Umbilical cord (tissue), 2 donors: ENCODE results near the gene AGTRAP. TPM values are rescaled to one million over a fixed set of nuclear protein-coding genes. Genes with fewer than 3 reads are reported as not detected.
A peak's percentile ranks its signal among the peaks of the same experiment; 100 is the strongest.

Source experiments
- DNase-seq: peaks from one replicate; pipeline ENCODE4 v3.0.0-alpha.2; 2015; ENCODE audit warnings: low spot score
- total RNA-seq: library from RNA; depleted of rRNA; stranded (reverse); fragments of >200 nt; gene quantifications from one replicate; pipeline ENCODE4 v1.2.3, GENCODE V29; 2014; ENCODE audit warnings: low replicate concordance; ENCODE audit not compliant: insufficient read depth

The AGTRAP gene
- total RNA-seq, 1 donor from 2014 or later, result 43.3 TPM

DNA sequence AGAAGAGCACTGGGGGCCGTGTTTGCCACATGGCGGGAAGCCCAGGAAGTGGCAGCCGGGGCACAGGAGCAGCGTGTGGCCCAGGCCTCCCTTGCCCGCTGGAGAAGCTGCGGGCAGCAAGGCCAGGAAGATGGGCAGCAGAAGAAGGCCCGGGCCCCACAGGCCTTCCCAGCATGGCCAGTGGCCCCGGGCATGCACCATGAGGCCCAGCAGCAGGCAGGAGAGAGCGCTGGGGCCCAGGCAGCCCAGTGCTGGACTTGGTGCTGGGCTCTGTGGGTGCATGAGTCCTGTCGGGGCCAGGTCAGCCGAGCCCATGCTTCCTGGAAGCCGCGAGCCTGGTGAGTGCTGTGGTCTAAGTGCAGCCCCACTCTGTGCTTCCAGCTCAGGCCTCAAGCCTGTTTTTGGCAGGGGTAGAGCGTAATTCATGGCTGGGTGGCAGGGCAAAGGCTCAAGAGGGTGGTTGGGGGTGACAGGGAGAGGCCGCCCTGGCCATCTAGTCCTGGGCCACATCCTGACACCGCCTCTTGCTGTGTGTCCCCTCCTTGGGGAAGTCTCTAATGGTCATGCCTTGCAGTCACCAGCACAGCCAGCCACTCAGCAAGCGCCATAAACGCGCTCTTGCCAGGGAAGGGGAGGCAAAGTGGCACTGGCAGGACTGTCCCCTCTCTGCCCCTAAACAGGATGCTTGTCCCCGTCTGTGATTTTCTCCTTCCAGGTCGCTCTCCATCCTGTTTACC lies 48.5 kb downstream of the AGTRAP start:
- DNase-seq, result no peak

DNA sequence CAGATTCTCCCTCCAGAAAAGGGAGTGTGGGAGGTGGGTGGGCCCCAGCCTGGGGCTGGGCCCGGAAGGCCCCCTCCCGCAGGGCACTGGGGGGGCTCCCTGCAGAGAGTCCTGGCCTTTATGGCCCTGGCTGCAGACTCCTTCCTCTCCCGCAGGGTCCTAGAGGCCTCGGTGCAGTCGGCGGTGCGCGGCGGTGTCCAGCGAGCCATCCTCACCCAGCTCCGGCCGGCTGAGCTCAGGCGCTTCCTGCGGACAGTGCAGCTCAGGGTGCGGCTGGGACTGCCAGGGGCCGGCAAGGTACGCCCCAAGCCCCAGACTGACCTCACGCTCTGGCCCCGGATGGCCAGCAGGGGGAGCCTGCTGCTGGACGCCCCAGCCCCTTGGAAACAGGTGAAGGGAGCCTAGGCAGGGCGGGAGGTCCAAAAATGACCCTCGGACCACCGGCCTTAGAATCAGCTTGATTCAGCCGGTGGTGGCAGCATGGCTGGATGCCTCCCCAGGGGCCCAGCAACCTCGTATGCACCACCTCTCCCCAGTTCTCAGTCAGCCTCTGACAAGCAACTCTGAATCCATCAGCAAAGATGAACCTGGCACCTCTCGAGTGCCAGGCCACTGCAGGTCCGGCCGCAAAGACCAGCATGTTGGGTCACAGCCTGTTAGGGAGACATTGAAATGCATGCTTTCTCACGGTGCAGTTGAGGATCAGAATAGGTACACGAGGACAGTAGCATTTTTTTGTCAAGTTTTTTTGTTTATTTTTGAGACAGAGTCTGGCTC lies 49.2 kb downstream of the AGTRAP start:
- peak; percentile 50 for DNase-seq

DNA sequence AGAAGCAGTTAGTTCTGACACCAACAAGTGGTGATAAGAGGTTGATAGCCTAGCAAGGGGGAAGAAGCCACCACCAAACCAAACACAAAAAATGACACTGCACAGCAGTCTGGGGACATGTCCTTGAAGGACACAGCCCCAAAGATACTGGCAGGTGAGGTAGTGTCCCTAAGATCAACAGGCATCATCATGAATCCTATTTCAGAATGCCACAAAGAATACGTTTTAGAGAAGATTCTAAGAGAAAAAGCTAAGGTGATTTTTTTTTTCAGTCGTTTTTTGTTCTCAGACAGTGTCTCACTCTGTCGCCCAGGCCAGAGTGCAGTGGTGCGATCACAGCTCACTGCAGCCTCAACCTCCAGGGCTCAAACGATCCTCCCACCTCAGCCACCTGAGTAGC lies 50.2 kb downstream of the AGTRAP start:
- no peak for DNase-seq

DNA sequence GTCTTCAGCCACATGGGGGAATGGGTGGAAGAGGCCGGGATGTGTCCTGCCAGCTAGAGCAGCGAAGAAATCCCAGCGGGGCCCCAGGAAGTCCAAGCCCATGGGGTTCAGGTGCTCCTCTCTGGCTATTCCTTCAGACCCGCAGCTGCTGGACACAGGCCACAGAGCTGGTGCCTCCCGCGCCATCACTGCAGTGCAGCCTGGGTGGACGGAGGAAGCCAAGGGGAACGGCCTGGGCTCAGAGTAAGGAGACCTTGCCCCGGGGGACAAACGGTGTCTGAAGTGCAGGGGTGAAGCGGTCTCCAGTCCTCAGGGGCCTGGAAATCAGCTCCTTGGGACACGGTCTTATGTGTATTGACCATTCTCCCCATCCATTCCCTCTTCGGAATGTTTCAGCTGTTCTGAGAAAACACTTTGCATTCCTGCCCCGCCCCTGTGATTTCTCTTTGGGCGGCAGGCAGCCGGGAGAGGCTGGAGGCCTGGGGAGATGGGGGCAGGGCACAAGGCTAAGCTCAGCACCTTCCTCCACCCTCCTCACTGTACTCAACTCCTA lies 51.4 kb downstream of the AGTRAP start:
- peak; percentile 84 for DNase-seq

DNA sequence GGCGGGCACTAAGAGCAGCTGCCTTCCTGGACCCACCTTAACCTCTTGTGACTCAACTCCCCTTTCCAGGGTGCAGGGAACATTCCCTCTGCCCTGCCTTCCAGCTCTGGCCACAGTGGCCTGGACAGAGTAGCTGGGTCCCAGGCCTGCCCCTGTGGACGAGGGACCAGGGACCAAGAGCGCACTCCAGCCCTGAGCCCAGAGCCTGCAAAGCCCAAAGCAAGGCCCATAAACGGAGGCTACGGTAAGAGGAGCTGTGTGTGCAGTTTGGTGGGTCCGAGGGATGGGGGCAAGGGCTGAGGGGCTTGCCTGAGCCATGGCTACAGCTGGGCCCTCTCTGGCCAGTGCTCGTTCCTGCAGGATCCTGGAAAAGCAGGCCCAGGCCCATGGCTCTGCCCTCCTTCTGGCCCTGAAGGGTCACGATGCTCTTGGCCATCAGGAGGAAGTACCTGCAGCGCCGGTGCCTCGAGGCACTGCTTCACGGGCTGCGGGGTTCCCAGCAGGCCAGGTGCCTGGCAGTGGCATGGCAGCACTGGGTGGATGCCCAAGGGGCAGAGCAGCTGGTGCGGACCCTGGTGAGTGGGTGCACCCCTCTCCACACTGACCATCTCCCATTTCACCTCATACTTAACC lies 52.0 kb downstream of the AGTRAP start:
- no peak for DNase-seq

DNA sequence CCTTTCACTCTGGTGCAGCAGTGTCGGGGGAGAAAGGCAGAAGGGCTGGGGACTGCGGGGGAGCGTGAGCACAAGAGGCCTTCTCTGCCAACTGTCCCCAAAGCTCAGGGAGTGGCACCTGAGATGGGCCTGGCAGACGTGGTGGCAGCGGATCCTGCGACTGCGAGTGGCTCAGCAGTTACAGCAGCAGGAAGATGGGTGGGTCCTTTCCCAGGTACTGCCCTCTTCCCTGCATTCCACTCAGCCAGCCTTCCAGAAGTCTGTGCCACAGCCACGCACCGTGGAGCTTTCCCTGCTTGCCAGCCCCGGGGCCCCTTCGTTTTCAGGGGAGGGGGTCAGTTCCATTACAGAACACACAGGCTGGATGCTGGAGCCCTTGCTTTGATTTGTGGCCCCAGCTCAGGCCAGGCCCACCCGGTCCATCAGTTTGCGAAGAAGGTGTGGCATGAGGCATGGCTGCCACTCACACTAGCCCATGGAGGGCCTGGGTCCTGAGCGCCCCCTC lies 52.7 kb downstream of the AGTRAP start:
- no peak for DNase-seq

DNA sequence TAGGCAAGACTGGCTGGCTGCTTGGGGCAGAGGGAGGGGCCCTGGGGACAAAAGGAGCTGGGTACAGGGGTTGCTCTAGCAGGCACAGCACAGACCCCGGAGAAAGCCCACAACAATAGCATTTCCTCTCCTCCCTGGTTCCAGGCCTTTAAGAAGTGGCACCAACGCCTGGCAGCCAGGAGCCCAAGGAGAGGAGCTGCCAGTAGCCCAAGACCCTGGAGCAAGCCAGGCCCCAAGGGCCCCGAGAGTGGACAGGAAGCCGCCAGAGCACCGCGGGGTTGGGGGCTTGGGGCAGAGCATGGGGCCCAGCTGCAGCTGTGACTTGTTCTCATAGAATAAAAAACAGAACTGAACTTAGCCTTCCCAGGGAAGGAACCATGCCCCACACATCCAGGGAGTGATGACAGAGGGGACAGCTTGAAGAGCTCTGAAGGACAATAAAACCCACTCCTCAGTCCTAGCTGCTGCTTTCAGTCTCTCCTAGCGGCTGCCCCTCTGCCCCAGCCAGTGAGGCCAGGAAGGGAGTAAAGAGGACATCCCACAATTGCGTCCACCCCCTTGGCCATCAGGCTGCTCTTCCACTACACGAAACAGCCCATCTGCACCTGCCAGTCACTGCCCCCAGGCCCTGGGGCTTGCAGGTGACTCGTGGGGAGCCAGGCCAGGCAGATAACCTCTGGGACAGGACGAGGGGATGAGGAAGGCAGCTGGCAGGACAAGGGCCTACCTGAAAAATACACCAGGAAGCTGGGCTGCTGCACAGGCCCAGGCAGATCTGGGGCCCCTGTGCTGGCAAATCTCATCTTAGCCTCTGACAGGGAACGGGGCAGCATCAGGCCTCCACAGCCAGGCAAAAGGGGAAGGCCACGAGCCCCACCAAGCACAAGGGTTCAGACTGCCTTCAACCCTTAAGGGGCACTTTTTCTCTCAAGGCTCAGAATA lies 53.5 kb downstream of the AGTRAP start:
- peak; percentile 41 for DNase-seq

DNA sequence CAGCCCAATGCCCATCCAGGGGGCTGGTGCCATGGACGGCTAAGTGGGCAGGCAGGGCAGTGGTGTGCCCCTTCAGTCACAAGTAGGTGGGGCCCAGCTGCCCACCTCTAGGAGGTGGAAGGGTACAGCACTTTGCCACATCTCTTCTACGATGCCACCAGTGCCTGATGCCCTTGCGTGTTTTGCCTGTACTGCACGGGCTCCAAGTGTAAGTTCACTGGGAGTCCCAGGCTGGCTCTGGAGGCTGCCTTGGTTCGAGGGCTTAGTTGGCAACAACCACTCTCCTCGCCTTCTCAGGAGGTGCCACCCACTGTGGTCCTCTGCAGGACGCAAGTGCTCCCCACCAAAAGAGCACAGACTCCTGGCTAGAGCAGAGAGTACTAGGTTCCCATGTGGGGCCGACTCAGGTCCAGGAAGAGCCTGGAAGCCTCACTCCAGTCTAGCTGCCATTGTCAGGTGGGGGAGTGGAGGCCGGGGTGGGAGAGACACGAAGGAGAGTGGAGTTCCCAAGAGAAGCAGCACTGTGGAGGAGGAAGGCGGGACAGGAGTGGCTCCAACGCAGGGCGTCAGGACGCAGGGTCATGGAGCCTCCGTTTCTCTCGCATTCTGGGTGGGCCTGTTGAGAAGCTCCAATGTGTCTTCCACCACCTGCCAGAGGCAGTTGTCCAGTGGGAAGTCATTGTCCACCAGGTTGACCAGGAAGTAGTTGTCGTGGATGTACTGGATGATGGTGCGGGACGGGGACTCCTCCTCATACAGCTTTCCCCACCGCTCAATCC lies 54.4 kb downstream of the AGTRAP start:
- no peak for DNase-seq

DNA sequence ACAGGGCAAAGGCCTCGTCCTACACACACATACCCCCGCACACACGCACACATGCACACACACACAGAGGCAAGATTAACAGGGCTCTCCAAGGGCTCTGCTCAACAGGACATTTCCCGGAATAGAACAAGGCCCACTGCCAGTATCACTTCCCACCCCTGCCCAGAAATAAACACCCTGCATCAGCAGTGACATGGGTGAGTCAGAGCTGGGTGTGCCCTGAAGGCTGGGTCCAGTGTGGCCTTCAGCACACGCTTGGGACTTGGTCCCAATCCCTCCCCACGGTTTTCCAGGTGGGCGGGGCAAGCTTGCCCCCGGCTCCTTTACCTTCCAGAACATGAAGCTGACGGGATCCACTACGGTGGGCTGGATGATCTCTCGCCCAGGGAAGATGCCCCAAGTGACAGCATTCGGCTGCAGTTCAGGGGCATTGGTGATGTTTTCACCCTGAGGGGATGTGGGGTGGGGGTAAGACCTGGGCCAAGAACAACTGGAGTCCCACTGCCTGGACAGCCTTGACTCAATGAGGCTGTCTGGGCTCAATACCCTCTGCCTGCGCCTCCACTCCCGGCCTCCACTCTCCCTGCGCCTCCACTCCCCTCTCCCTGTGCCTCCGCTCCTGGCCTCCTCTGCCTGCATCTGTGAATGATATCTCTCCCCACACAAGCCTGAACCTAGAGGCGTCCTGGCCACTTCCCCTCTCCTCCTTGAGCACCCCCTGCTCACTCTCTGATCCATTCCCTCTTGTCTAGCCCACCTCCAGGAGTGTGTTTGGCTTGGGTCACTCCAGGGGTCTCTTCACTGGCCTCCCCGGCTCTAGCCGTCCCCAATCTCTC lies 55.2 kb downstream of the AGTRAP start:
- peak; percentile 95 for DNase-seq

DNA sequence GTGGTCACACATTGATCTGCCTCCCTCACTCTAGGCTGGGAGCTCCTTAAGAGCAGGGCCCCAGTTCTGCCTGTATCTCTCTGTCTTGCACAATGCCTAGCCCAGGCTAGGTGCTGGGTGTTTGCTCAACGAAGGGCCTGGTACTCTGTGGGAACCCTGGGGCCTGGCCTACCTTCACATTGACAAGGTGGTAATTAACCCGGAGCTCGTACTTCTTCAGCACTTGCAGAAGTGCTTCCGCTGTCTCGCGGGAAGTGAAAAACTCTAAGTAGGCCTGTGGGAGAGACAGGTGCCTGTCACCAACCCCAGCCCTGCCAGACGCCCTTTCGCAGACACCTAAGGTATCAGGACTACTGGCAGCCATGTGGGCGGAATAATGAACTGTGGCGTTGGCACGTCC lies 56.2 kb downstream of the AGTRAP start:
- DNase-seq, result no peak

DNA sequence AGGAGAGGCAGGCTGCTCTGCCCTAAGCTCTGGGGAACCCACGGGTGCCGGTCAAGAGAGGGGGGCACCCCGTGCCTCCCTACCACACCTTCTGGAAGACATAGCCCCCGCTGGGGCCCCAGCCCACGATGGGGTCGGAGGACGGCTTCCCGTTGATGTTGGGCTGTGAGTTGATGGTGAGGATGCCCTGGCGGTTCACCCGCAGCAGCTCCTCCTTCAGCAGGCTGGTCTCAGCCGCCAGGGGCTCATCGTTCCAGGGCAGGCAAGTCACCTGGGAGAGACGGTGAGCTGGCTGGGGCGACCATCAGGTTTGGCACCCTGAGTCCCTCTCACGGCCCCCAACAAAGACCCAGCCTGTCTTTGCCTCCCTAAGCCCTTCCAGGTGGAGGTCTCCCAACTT lies 57.9 kb downstream of the AGTRAP start:
- no peak for DNase-seq

DNA sequence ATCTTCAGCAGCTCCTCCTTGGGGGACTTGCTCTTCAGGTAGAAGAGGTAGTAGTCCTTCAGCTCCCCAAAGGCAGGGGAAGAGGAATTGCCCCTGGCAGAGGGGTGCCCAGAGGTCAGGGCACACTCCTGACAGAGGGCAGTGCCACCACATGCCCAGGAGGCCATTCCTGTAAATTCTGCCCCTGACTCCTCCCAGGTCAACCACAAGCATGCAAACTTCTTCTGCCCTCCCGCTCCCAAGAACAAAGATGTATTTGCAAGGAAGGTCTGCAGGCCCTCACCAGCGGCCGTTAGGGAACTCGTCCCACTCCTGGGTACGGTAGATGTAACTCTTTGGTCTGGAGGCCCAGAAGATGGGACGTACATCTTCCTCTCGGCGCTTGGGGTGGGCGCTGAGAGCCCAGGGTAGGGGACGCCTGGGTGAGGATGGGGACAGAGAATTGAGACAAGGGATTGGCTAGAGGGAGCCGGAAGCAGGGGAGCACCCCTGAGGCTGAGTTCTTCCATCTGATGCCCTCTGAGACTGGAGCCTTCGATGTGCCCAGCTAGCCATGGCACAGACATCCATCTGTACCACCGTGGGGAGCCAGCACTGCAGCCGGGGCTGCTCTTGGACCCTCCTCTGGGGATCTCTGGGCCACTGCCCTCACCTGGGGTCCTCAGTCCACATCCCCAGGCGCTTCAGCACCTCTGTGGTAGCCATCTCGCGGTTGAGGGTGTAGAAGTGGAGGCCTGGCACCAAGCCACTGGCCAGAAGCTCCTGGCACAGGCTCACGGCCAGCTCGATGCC lies 58.7 kb downstream of the AGTRAP start:
- no peak for DNase-seq

DNA sequence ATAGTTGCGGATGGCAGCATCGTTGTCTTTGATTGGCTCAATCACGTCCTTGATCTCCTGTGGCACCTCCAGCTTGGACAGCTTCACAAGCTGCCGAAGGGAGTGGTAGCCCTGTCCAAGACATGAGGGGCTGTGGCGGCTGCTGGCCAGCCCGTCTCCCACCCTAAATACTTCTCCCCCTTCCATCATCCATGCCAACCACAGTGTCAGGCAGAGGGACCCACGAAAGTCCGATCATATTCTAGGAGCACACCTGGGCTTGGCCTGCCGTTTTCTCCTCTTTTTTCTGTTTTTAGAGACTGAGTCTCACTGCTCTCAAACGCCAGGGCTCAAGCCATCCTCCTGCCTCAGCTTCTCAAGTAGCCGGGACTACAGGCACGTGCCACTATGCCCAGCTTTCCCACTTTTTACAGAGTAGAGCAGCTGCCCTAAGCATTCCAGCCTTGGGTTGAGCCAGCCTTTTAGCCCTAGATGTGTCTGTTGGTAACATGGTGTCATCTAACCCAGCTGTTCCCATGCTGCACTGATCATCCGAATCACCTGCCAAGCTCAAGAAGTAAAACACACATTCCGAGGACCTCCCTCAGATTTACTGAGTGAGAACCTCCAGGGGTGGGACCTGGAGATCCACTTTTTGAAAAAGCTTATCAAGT lies 59.4 kb downstream of the AGTRAP start:
- DNase-seq, result no peak

DNA sequence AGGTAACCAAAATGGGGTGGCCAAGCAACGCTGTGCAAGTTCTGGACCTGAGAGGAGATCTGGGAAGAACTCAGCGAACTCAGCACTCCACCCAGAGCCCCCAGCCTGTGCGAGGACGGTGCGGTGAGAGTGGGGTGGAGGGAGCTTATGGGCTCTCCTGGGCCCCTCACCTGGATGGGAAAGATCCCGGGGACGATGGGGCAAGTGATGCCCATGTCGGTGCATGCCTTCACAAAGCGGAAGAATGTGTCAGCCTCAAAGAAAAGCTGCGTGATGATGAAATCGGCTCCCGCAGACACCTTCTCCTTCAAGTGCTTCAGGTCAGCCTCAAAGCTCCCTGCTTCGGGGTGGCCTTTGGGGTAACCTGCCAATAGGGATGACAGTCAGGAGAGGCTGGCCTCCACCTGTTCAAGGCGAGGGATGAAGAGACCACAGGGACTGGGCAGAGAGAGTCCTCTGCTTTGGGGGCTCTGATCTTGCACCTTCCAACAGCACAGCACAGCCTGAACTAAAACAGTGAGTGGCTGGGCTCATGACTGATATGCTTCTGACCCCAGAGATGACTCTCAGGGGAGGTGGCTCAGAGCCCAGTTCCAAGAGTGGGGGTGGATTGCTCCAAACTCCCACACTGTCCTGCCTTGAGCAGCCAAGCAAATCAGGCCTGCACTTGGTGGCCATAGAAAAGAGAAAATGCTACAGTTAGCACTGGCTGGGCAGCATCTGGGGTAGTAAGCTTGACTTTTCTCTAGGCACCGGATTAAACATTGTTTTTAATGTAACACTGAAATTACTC lies 60.3 kb downstream of the AGTRAP start:
- DNase-seq, result no peak

DNA sequence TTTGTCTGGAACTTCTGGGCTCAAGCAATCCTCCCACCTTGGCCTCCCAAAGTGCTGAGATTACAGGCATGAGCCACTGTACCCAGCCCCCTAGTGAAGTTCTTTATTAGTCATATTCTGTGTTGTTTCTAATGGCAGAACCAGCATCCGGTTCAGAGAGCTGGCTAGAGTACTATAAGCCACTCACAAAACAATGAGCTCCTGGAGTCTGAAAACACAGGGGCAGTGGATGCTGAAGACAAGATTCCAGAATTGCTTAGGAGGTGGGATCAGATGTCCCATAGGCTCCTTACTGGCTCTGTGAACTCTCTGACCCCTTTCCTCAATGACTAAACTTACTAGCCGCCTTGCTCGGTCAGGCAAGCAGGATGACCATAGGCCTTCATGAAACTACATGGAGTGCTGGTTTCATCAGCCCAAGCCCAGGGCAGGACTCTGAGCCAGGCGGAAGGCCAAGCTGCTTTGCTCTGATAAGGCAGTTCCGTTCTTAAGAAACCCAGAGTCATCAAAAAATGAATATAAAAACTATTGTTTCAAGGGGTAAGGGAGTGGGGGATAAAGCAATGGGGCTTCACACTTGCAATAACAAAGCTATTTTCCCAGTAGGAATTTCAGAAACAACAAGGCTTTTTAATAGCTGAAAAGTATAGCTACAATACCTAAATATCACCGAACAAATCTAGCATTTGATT lies 61.7 kb downstream of the AGTRAP start:
- peak; percentile 47 for DNase-seq

DNA sequence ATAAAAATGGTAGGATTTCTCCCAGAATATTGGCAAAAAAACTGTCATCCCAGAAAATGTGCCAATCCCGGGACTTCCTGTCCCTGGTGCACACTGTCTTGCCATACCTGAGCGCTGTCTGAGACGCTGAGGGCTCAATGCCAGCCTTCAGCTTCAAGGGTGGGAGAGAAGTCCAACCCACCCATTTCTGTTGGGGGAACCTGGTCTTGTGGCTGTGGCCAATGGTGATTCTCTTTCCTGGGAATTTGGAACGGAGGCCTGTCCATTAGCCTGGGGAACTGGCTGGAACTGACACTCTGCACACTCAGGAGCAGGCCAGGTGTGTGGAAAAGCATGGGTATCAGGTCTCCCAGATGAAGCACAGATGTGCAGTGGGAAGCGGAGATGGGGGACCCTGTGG lies 63.2 kb downstream of the AGTRAP start:
- no peak for DNase-seq

DNA sequence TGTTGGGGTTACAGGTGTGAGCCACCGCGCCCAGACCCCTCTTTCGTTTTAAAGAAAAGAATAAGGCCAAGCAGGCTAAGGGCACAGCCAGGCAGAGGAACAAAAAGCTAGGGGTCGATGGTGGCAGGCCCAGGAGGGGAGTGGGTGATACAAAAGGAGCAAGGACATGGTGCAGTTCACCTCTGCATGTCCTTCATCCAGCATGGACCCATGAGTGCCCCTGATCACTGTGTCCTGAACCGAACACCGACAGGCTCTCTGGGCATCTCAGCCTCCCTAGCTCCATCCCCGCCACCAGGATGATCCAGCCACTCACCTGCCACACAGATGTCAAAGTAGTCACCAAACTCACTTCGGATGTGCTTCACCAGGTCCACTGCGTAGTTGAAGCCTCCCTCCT lies 64.0 kb downstream of the AGTRAP start:
- DNase-seq, result no peak
